Stimulated activated CD4-positive, alpha-beta T cell treated with anti-CD3 and anti-CD28 coated beads, Interleukin-12 subunit alpha, Interleukin-12 subunit beta, amount 100 ng/mL, for 4 hours (primary cell): ENCODE data around the gene LFNG.

Experiments used
- DNase-seq: peaks from one replicate; pipeline ENCODE4 v3.0.0-alpha.2; 2020

LFNG gene

GRCh38 chr7:2484868-2485267 is 34.7 kb upstream of the LFNG start:
- no peak for DNase-seq

DNA sequence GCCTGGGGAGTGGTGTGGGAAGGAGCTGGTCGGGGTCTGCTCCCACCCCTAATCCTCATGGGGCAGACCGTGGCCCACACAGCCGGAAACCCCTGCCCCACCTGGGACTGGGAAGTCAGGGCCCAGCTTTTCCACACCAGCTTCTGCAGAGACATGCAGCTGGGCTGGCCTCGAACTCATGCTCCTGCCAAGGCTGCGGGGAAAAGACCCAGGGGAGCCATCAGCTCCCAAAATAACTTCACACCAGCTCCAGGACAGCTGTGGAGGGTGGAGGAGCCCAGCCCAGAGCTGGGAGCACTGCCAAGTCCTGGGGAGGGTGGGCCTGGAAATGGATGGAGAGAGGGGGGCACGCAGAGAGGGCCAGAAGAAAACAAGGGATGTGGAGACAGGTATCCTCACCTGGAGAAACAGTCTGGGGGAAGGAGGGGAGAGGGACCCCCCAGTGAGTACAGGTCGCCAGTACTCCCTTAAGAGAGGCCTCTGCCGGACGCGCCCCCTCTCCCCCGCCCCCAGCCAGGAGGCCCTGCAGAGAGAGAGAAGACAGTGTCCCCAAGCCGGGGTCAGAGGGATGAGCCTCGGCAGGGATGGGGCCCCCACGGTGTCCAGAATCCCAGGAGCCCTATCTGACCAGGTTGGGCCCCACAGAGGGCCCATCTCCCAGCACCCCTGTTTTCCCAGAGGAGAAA is 31.8 kb upstream of the LFNG start:
- DNase-seq, result no peak

DNA sequence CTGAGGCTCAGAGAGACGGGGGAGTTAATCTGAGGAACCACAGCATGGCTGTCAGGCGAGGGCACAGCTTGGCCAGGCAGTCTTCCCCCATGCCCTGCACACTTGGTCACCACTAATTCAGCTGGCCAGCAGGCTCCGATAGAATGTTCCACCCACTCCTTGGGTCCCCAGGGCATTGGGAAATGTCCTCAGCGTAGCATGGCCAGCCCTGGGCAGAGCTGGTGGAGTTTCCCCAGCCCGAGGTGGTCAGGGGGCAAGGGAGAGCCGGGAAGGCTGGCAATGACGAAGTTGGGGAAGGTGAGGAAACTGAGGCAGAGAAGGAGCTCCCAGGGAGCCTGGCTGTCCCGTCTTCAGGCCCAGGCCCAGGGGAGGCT is 31.3 kb upstream of the LFNG start:
- no peak for DNase-seq

DNA sequence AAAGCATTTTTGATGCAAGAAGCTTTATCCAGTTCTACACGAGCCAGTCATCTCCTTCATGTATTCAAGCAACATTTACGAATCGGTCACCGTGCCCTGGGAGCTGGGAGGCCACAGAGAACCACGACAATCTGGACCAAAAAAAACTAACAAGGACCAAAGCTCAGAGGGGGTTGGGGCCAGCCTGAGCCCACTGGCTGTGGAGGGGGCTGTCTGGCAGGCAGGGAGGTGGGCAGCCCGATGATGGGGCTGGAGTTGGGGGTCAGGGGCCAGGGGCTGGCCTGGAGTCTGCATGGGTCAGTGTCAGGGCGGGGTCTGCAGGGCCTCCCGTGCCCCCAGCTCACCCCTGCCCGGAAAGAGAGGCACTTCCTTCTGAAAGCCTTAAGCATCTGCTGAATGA is 30.9 kb upstream of the LFNG start:
- no peak for DNase-seq

- DNase-seq, result no peak
Observed at GRCh38 chr7:2490181-2490651, 29.4 kb upstream of the LFNG start.

- DNase-seq, result no peak
Observed at GRCh38 chr7:2492038-2492437, 27.5 kb upstream of the LFNG start.

DNA sequence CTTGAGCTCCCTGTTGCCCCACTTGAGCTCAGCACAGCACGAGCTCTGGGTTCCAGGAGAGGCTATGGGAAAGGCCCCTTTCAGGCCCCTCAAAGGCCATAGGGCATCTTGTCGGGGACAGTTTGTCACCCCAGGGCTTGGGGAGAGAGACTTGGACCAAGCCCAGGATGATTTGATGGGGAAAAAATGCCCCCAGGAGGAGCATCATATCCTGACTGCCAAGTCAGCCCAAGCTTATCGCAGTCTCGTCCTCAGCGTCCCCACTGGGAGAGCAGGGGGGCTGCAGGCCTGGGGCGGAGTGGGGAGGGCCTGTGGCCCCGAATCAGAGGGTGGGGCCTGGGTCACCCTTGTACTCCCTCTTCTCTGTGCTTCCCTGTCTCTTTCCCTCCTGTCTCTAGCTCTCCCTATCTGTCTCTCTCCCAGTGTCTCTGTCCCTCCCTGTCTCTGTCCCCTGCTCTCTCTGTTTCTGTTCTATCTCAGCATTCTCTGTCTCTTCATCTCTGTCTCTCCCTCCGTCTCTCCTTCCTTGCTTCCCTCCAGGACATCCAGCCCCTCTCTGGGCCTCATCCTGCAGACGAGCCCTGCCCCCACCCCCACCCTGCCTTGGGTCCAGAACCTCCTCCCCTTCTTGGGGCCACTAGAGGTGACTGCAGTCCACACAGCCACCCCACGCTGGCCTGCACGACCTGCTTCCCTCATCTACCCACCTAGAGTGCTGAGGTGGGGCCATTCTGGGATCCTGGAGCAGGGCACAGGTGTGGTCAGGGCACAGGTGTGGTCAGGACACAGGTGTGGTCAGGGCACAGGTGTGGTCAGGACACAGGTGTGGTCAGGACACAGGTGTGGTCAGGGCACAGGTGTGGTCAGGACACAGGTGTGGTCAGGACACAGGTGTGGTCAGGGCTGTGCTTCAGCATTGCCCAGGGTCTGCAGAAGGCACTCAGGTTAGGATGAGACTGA is 26.1 kb upstream of the LFNG start:
- no peak for DNase-seq

- no peak for DNase-seq
Observed at GRCh38 chr7:2494191-2495130, 25.1 kb upstream of the LFNG start.

- no peak for DNase-seq
Observed at GRCh38 chr7:2495418-2496299, 23.9 kb upstream of the LFNG start.

DNA sequence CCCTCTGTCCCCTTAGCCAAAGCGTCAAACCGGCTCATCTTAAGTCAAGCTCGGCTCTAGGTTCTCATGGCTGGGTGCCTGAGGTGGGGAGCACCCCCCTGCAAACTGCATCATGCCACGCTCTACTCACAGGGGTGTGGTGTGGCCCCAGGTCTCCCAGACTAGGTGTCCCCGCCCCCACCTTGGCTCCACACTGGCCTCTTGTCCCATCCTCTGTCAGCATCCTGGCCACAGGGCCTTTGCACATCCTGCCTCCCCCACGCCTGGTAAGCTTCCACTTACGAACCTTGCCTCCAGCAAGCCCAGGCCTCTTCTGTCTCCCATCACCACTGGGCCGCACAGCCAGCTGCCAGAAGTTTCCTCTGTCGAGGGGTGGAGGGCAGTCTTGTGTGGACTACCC is 23.2 kb upstream of the LFNG start:
- no peak for DNase-seq

GRCh38 chr7:2497065-2497464 is 22.5 kb upstream of the LFNG start:
- no peak for DNase-seq

DNA sequence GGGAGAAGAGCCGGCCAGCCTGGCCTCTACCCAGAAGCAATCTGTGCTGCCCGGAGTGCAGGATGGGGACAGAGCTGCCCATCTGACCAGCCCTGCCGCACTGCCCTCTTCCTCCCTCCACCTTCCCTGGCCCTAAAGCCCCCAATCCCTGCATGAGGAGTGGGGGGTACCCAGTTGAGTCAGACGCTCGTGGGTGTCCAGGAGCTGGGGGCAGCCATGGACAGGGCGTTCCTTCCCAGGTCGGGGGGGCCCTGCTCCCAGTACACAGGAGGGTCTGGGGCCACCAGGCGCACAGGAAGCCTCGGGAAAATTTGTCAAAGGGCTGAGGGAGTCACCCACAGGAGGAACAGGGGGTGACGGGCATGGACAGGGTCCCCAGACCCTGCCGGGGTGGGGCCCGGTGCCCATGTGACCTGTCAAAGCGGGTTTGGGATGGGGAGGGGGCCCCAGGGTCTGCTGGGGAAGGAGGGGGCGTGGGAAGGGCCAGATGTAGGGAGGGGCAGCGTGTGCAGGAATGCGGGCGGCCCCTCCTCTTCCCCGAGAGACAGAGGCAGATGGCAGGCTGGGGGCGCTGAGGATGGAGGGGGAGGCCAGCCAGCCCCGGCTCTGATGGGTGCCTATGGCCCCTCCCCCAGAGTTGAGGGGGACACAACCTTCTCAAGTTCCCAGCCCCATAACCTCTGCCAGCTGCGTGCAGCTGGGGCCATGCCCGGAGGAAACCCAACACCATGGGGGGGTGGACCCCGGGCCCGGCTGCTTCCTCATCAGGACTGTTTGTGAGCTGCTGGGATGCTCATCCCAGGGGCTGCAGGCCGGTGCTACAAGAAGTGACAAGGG is 21.9 kb upstream of the LFNG start:
- DNase-seq, result no peak

DNA sequence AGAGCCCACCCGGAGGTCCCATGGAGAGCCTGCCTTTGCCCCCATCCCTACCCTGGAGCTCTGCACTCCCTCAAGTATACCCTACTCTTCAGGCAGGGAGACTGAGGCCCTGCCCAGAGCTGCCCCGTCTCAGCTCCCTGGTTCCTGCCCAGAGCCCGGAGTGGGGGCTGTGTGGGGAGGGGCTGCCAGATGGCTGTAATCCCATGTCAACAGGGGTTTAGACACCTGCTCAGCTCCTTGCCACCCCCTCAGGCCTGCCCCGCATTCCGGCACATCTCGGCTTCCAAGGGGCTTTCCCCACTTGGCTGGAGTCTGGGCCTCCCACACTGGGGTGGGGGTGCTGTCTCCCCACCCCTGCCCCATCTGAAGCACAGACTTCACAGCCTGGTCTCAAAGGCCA is 20.9 kb upstream of the LFNG start:
- no peak for DNase-seq

GRCh38 chr7:2499181-2499580 is 20.4 kb upstream of the LFNG start:
- no peak for DNase-seq

- DNase-seq, result no peak
Observed at GRCh38 chr7:2499719-2500430, 19.7 kb upstream of the LFNG start.

GRCh38 chr7:2500701-2501100 is 18.9 kb upstream of the LFNG start:
- DNase-seq, result no peak

GRCh38 chr7:2501947-2502646 is 17.5 kb upstream of the LFNG start:
- DNase-seq, result no peak

- no peak for DNase-seq
Observed at GRCh38 chr7:2502647-2502966, 17.0 kb upstream of the LFNG start.

DNA sequence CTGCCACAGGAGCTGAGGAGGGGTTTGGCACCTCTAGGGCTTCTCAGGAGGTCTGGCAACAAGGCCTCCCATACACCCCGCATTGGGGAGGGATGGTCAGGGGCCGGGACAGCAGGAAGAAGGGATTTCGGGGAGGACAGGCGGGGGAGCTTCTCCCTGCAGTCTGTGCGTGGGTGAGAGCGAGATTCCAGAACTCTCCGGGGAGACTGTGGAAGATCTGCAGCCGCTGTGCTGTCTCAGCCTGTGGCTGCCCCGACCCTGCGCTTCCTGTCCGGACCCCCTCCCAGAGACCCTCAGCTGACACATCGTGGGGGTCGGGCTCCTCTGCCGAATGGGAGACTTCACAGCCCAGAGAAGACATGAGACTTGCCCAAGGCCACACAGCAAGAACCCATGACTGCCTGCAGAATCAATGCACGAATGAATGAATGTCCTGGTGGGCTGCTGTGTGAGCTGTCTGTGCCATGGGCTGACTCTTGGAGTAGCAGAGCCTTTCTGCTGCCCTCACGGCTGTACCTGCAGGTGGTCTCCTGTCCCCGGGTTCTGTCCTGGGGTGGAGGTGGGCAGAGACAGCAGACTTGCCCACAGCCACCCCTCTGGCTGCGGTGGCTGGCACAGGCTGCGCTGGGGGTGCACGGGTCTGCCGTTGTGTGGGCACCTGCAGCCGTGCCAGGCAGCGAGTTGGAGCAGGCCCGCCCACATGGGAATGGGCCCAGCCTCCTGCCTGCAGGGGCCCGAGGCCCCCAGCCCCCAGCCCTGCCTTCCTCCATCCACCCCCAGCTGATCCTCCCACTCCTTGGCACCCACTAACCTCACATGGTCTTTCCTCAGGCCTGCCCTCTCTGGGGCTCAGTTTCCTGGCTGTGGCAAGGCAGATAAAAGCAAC is 16.3 kb upstream of the LFNG start:
- DNase-seq, result no peak
